Osteoblast (primary cell): Measurements from ENCODE around the gene PPP1R11. TPM values are rescaled to one million over a fixed set of nuclear protein-coding genes. Genes with fewer than 3 reads are reported as not detected.

ENCODE experiments used
- DNase-seq: peaks from one replicate; pipeline ENCODE4 v3.0.0; 2011; ENCODE audit warnings: low spot score, mixed read lengths; ENCODE audit not compliant: insufficient read length; ENCODE audit errors: missing footprints
- H2AFZ ChIP-seq: 2 replicates; pipeline ENCODE4 v1.6.0; 2011; ENCODE audit warnings: mild to moderate bottlenecking, low read length
- H3K27ac ChIP-seq: 2 replicates; pipeline ENCODE4 v1.5.1; 2011; ENCODE audit warnings: mild to moderate bottlenecking, low read depth, low read length, moderate library complexity
- H3K27me3 ChIP-seq: 2 replicates; pipeline ENCODE4 v1.6.0; 2012; ENCODE audit warnings: mild to moderate bottlenecking, control low read depth, inconsistent platforms, low read length, moderate library complexity; ENCODE audit not compliant: insufficient read depth
- H3K36me3 ChIP-seq: 2 replicates; pipeline ENCODE4 v1.5.1; 2011; ENCODE audit warnings: mild to moderate bottlenecking, low read length, control low read depth, moderate library complexity; ENCODE audit not compliant: insufficient read depth
- H3K4me1 ChIP-seq: 2 replicates; pipeline ENCODE4 v1.5.1; 2011; ENCODE audit warnings: mild to moderate bottlenecking, low read length, control low read depth, moderate library complexity; ENCODE audit not compliant: insufficient read depth
- H3K4me2 ChIP-seq: 2 replicates; pipeline ENCODE4 v1.6.0; 2011; ENCODE audit warnings: mild to moderate bottlenecking, low read length; ENCODE audit not compliant: insufficient read depth
- H3K4me3 ChIP-seq: fragments of 200-600 bp; sonication (generic); 3 replicates; pipeline ENCODE4 v1.5.1; 2012; ENCODE audit warnings: mild to moderate bottlenecking, low read length, inconsistent platforms; ENCODE audit not compliant: insufficient read depth
- H3K79me2 ChIP-seq: 2 replicates; pipeline ENCODE4 v1.6.0; 2012; ENCODE audit warnings: mild to moderate bottlenecking, low read length, control low read depth, inconsistent platforms; ENCODE audit not compliant: insufficient read depth
- H3K9me3 ChIP-seq: 2 replicates; pipeline ENCODE4 v1.5.1; 2011; ENCODE audit warnings: low read depth, low read length, control low read depth
- H4K20me1 ChIP-seq: 2 replicates; pipeline ENCODE4 v1.6.0; 2012; ENCODE audit warnings: mild to moderate bottlenecking, low read length, control low read depth; ENCODE audit not compliant: insufficient read depth
- CTCF ChIP-seq: IDR thresholded peaks from 2 replicates; pipeline ENCODE4 v1.5.1; 2011; ENCODE audit warnings: mild to moderate bottlenecking, low read depth, low read length, moderate library complexity; ENCODE audit errors: extremely low read depth
- total RNA-seq: library from RNA; depleted of rRNA; stranded (reverse); fragments of >200 nt; gene quantifications from 2 replicates; pipeline ENCODE4 v1.2.3, GENCODE V29; 2012

PPP1R11 gene
- total RNA-seq, 1 donor, result 35.1 TPM

DNA sequence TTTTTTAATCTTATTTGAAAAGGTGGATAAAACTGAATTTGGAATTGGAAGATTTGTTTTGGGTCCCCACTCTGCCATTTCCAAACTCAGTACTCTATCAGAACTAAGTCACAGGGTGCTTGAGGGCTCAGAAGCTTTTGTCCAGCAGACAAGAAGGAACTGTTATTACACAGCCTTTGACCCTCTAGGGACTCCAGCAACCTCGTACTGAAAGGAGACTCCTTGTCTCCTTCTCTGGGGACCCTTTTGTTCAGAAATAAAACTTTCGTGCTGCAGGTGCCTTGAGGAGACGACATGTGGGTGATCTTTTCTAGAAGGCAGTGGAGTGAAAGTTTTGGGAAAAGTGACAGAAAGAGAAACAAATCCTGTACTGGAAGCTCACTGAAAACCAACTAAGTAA lies 13.3 kb upstream of the PPP1R11 start:
- H3K4me3 ChIP-seq, result no peak overlapping the region
- H3K27ac ChIP-seq, result no peak overlapping the region
- H3K9me3 ChIP-seq, result no peaks in the 10 kb centered on the region
- DNase-seq, result no peak
- no peaks in the 10 kb centered on the region for H3K27me3 ChIP-seq
- no peak overlapping the region for H2AFZ ChIP-seq
- H3K4me2 ChIP-seq, result no peak overlapping the region
- H3K79me2 ChIP-seq, result no peaks in the 10 kb centered on the region
- no peaks in the 10 kb centered on the region for H4K20me1 ChIP-seq
- peaks cover 4% of the 10 kb centered on the region for H3K36me3 ChIP-seq
- TF ChIP-seq CTCF, result no peak
- H3K4me1 ChIP-seq, result no peaks in the 10 kb centered on the region

GRCh38 chr6:30055513-30055912 lies 11.5 kb upstream of the PPP1R11 start:
- no peak for DNase-seq

GRCh38 chr6:30060606-30061091 lies 6.3 kb upstream of the PPP1R11 start:
- peak overlapping the region; percentile 94 for H3K4me3 ChIP-seq
- H3K27me3 ChIP-seq, result no peaks in the 10 kb centered on the region
- no peaks in the 10 kb centered on the region for H3K9me3 ChIP-seq
- peaks cover 20% of the 10 kb centered on the region for H3K4me1 ChIP-seq
- no peak for TF ChIP-seq CTCF
- H3K79me2 ChIP-seq, result peaks cover 31% of the 10 kb centered on the region
- peak overlapping the region; percentile 99 for H2AFZ ChIP-seq
- H3K4me2 ChIP-seq, result peak overlapping the region; percentile 99
- peaks cover 15% of the 10 kb centered on the region for H3K36me3 ChIP-seq
- DNase-seq, result no peak
- no peaks in the 10 kb centered on the region for H4K20me1 ChIP-seq
- H3K27ac ChIP-seq, result peak overlapping the region; percentile 95

More at GRCh38 chr6:30055513-30055912, 11.5 kb upstream of the PPP1R11 start:
- H2AFZ ChIP-seq, result no peak overlapping the region
- TF ChIP-seq CTCF, result no peak
- H3K36me3 ChIP-seq, result peaks cover 4% of the 10 kb centered on the region
- H3K79me2 ChIP-seq, result peaks cover 6% of the 10 kb centered on the region
- H3K4me3 ChIP-seq, result no peak overlapping the region
- H4K20me1 ChIP-seq, result no peaks in the 10 kb centered on the region
- H3K4me1 ChIP-seq, result peaks cover 9% of the 10 kb centered on the region
- no peaks in the 10 kb centered on the region for H3K9me3 ChIP-seq
- no peaks in the 10 kb centered on the region for H3K27me3 ChIP-seq
- H3K4me2 ChIP-seq, result no peak overlapping the region
- H3K27ac ChIP-seq, result no peak overlapping the region

- peak; percentile 93 for DNase-seq
- Histone ChIP-seq H3K4me1 (peaks cover 26% of the 10 kb centered on the region), H3K27ac (peak within 1 kb of the TSS; percentile 95), H2AFZ (peak within 1 kb of the TSS; percentile 99), H4K20me1 (no peaks in the 10 kb centered on the region), H3K36me3 (peaks cover 15% of the 10 kb centered on the region), H3K27me3 (no peaks in the 10 kb centered on the region), H3K4me2 (peak within 1 kb of the TSS; percentile 99), H3K79me2 (peaks cover 31% of the 10 kb centered on the region), H3K9me3 (no peaks in the 10 kb centered on the region), H3K4me3 (peak within 1 kb of the TSS; percentile 94)
- TF ChIP-seq CTCF, result no peak
Measured at GRCh38 chr6:30061092-30061857, 5.7 kb upstream of the PPP1R11 start, which contains the start of gene POLR1H. TSS of gene POLR1H (plus strand) at chr6:30061265. CDS start at chr6:30061525, 260 bp downstream.
